HPDE6-E6E7 (cell line): ENCODE results near the gene ATXN7L3B.
"Not testable (repeated sequence)": the region's sequence is repeated elsewhere in the genome, so short reads cannot be mapped to it uniquely, and the experiment has no call there.

ENCODE experiments used
- DNase-seq: peaks from one replicate; pipeline ENCODE4 v3.0.0; 2011; ENCODE audit warnings: missing footprints; ENCODE audit errors: extremely low spot score

ATXN7L3B gene

GRCh38 chr12:74537707-74538385 is at the start of gene ATXN7L3B:
TSS of gene ATXN7L3B (plus strand) at chr12:74537835. CDS start at chr12:74538113, 278 bp downstream.
- peak; percentile 90 for DNase-seq

- DNase-seq, result no peak
These were observed 49.5 kb upstream of the ATXN7L3B start for GRCh38 chr12:74488134-74488533.

- DNase-seq, result no peak
These were observed 48.1 kb upstream of the ATXN7L3B start for GRCh38 chr12:74489543-74489942.

GRCh38 chr12:74490390-74491064 is 47.1 kb upstream of the ATXN7L3B start:
- DNase-seq, result no peak

GRCh38 chr12:74491374-74491773 is 46.3 kb upstream of the ATXN7L3B start:
- DNase-seq, result no peak

GRCh38 chr12:74499192-74499591 is 38.4 kb upstream of the ATXN7L3B start:
- DNase-seq, result no peak

GRCh38 chr12:74508873-74509657 is 28.6 kb upstream of the ATXN7L3B start:
- DNase-seq, result not testable (repeated sequence)

GRCh38 chr12:74509886-74510285 is 27.7 kb upstream of the ATXN7L3B start:
- DNase-seq, result no peak

- DNase-seq, result no peak
These were observed 23.4 kb upstream of the ATXN7L3B start for GRCh38 chr12:74514098-74514872.

GRCh38 chr12:74515849-74516248 is 21.8 kb upstream of the ATXN7L3B start:
- no peak for DNase-seq

- no peak for DNase-seq
These were observed 11.1 kb upstream of the ATXN7L3B start for GRCh38 chr12:74526535-74526934.

- no peak for DNase-seq
These were observed 10.1 kb upstream of the ATXN7L3B start for GRCh38 chr12:74527491-74527890.

GRCh38 chr12:74530676-74531075 is 7.0 kb upstream of the ATXN7L3B start:
- DNase-seq, result no peak

GRCh38 chr12:74535536-74535935 is 2.1 kb upstream of the ATXN7L3B start:
- no peak for DNase-seq

GRCh38 chr12:74537126-74537706 is 419 bp upstream of the ATXN7L3B start:
- peak; percentile 17 for DNase-seq

- DNase-seq, result no peak
These were observed 1.0 kb downstream of the ATXN7L3B start for GRCh38 chr12:74538491-74539258.

- DNase-seq, result no peak
These were observed 1.6 kb downstream of the ATXN7L3B start for GRCh38 chr12:74539261-74539660.

- DNase-seq, result no peak
These were observed 2.3 kb downstream of the ATXN7L3B start for GRCh38 chr12:74539765-74540526.

GRCh38 chr12:74541074-74541473 is 3.4 kb downstream of the ATXN7L3B start:
- DNase-seq, result no peak

- DNase-seq, result no peak
These were observed 9.6 kb downstream of the ATXN7L3B start for GRCh38 chr12:74547249-74547648.
